Fibroblast of lung (primary cell): ENCODE data around the gene DICER1. TPM values are rescaled to one million over a fixed set of nuclear protein-coding genes. Genes with fewer than 3 reads are reported as not detected.

Experiments used
- DNase-seq, 2 donors: peaks; one replicate each; pipeline versions ENCODE4 v3.0.0 to v3.0.0-alpha.2; 2010; ENCODE audit warnings: low read depth in 2 of 2
- H2AFZ ChIP-seq: 2 replicates; pipeline ENCODE4 v1.5.1; 2012; ENCODE audit warnings: low read length, control low read depth, inconsistent platforms
- H3K27ac ChIP-seq: 2 replicates; pipeline ENCODE4 v1.5.1; 2011; ENCODE audit warnings: low read length, control low read depth; ENCODE audit not compliant: insufficient read depth
- H3K27me3 ChIP-seq: 2 replicates; pipeline ENCODE4 v1.5.1; 2011; ENCODE audit warnings: mild to moderate bottlenecking, low read length; ENCODE audit not compliant: control insufficient read depth, insufficient read depth
- H3K36me3 ChIP-seq: 2 replicates; pipeline ENCODE4 v1.5.1; 2011; ENCODE audit warnings: low read length; ENCODE audit not compliant: control insufficient read depth, insufficient read depth
- H3K4me1 ChIP-seq: 2 replicates; pipeline ENCODE4 v1.5.1; 2011; ENCODE audit warnings: low read length; ENCODE audit not compliant: control insufficient read depth, insufficient read depth; ENCODE audit errors: extremely low read depth
- H3K4me2 ChIP-seq: 2 replicates; pipeline ENCODE4 v1.5.1; 2011; ENCODE audit warnings: low read length, control low read depth; ENCODE audit not compliant: insufficient read depth; ENCODE audit errors: extremely low read depth
- H3K4me3 ChIP-seq, 4 experiments: fragments of 200-600 bp in 1 of 4; sonication (generic) in 1 of 4; replicated peaks in 1 of 4; 2 replicates each; pipeline ENCODE4 v1.5.1; 2011 to 2016; ENCODE audit warnings: low read length in 4 of 4, low read depth in 3 of 4, mild to moderate bottlenecking in 3 of 4, control low read depth in 2 of 4, inconsistent platforms in 1 of 4, mixed read lengths in 1 of 4; ENCODE audit not compliant: insufficient read depth in 1 of 4; ENCODE audit errors: control extremely low read depth in 1 of 4
- H3K79me2 ChIP-seq: 2 replicates; pipeline ENCODE4 v1.5.1; 2012; ENCODE audit warnings: mild to moderate bottlenecking, low read length, inconsistent platforms; ENCODE audit not compliant: control insufficient read depth, insufficient read depth
- H3K9ac ChIP-seq: 2 replicates; pipeline ENCODE4 v1.5.1; 2011; ENCODE audit warnings: mild to moderate bottlenecking, low read length, control low read depth; ENCODE audit not compliant: insufficient read depth
- H3K9me3 ChIP-seq: 2 replicates; pipeline ENCODE4 v1.5.1; 2012; ENCODE audit warnings: low read depth, low read length; ENCODE audit not compliant: control insufficient read depth, insufficient read depth
- H4K20me1 ChIP-seq: 2 replicates; pipeline ENCODE4 v1.5.1; 2011; ENCODE audit warnings: low read length; ENCODE audit not compliant: control insufficient read depth, insufficient read depth; ENCODE audit errors: extremely low read depth
- CTCF ChIP-seq, 2 donors: IDR thresholded peaks in 1 of 2; conservative IDR thresholded peaks in 1 of 2; 1 replicate in 1 of 2; 2 replicates in 1 of 2; pipeline ENCODE4 v1.5.1; 2011 to 2012; ENCODE audit warnings: low read length in 2 of 2, control low read depth in 1 of 2, inconsistent platforms in 1 of 2, low read depth in 1 of 2, mild to moderate bottlenecking in 1 of 2
- EZH2 ChIP-seq: IDR thresholded peaks from 2 replicates; pipeline ENCODE4 v1.5.1; 2012; ENCODE audit warnings: low read length, control low read depth, mild to moderate bottlenecking; ENCODE audit errors: missing control alignments
- polyA minus RNA-seq: library from RNA; depleted of rRNA, polyadenylated mRNA; stranded (reverse); fragments of >200 nt; gene quantifications from 2 replicates; pipeline ENCODE4 v1.2.3, GENCODE V29; 2011; ENCODE audit warnings: low replicate concordance
- polyA plus RNA-seq, 2 donors: library from polyadenylated mRNA; depleted of rRNA in 1 of 2; stranded (reverse) in 1 of 2; unstranded in 1 of 2; fragments of >200 nt; gene quantifications; 2 replicates each; pipeline ENCODE4 v1.2.1, GENCODE V29; 2011 to 2012; ENCODE audit warnings: missing spikeins in 1 of 2
- total RNA-seq: library from RNA; depleted of rRNA; stranded (reverse); fragments of >200 nt; gene quantifications from 2 replicates; pipeline ENCODE4 v1.2.1, GENCODE V29; 2014

DICER1 gene, protein sequence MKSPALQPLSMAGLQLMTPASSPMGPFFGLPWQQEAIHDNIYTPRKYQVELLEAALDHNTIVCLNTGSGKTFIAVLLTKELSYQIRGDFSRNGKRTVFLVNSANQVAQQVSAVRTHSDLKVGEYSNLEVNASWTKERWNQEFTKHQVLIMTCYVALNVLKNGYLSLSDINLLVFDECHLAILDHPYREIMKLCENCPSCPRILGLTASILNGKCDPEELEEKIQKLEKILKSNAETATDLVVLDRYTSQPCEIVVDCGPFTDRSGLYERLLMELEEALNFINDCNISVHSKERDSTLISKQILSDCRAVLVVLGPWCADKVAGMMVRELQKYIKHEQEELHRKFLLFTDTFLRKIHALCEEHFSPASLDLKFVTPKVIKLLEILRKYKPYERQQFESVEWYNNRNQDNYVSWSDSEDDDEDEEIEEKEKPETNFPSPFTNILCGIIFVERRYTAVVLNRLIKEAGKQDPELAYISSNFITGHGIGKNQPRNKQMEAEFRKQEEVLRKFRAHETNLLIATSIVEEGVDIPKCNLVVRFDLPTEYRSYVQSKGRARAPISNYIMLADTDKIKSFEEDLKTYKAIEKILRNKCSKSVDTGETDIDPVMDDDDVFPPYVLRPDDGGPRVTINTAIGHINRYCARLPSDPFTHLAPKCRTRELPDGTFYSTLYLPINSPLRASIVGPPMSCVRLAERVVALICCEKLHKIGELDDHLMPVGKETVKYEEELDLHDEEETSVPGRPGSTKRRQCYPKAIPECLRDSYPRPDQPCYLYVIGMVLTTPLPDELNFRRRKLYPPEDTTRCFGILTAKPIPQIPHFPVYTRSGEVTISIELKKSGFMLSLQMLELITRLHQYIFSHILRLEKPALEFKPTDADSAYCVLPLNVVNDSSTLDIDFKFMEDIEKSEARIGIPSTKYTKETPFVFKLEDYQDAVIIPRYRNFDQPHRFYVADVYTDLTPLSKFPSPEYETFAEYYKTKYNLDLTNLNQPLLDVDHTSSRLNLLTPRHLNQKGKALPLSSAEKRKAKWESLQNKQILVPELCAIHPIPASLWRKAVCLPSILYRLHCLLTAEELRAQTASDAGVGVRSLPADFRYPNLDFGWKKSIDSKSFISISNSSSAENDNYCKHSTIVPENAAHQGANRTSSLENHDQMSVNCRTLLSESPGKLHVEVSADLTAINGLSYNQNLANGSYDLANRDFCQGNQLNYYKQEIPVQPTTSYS (N-terminal part only)
- total RNA-seq (28.7 and 35.2 TPM in 2 replicates), polyA plus RNA-seq (14.8 and 20.3 TPM in 2 replicates), polyA minus RNA-seq (8.2 and 36.5 TPM in 2 replicates)
- polyA plus RNA-seq (2012) = 6.5 and 9.4 TPM in 2 replicates

DNA sequence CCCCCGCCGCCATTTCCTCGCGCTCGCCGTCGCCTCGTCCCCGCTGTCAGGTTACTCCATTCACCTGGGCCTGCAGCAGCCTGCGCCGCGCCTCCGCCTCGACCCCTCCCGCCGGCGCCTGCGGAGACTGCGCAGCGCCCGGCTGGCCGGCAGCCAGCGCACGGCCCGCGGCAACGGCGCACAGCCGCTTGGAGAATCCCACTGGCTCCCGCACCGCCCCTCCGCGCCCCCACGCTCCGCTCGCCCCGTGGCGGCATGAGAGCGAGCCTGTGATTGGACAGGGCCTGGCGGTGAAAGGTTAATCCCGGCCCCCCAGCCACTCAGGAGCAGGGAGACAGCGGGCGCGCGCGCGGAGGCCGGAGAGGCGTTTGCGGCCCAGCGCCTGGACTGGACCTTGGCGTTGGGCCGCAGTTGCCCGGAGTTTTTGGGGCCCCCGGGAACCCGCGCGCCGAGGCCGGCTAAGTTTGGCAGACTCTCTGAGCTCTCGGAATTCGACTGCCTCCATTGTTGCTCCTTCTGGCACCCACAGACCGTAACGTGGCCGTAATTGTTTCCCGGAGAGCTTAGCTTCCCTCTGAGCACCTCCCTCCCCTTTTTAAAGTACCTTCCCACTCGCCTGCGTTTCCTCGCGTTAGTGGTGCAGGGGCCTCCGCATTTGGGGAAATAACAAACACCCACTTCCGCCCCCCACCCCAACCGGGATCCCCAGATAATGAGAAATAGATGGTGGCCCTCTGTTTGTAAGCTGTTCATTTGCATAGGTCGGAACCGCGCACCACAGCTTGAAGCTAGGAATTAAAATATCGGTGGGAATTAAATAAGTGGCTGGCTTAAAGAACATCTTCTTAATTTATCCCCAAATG, at the start of gene DICER1:
Gene DICER1 (minus strand): TSS at position 203 of the 863 bp plus-strand sequence. CDS start 24,071 bp downstream, outside the sequence.
- Histone ChIP-seq H3K4me2 (peak within 1 kb of the TSS; percentile 89), H3K9ac (peak within 1 kb of the TSS; percentile 88), H2AFZ (peak within 1 kb of the TSS; percentile 96), H3K36me3 (no peaks in the 10 kb centered on the region), H3K4me1 (no peaks in the 10 kb centered on the region), H3K27me3 (no peaks in the 10 kb centered on the region), H3K79me2 (peaks cover 43% of the 10 kb centered on the region), H4K20me1 (no peaks in the 10 kb centered on the region), H3K4me3 (peak within 1 kb of the TSS; percentile 69 to 88 (median 78)), H3K27ac (peak within 1 kb of the TSS; percentile 92), H3K9me3 (no peaks in the 10 kb centered on the region)
- DNase-seq = peak; percentile 89 to 93
- TF ChIP-seq EZH2 (no peak), CTCF (conservative IDR thresholded peaks at IDR 0.05 in 1 of 2, IDR thresholded peaks at IDR 0.05 in 1 of 2; ENCODE audit: low read depth in 1 of 2, low read length in 2 of 2) (no peak)

DNA sequence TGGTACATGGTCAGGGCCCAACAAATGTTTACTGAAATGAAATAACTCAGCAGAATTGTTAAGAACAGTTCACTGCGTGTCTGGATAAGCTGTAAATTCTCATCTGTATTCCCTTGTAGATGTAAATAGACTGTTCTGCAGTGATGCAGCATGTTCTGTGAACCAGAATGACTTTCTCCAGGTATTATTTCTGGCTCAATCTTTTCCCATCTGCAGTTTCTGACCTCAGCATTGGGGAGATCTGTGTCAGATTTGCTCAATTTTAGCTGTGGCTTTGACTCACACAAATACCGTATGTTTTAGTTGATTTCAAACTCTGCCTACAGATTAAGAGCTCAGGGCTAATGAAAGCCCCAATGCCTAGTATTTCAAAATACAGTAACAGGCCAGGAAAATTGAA, 49.2 kb upstream of the DICER1 start:
- Histone ChIP-seq H2AFZ (no peak overlapping the region), H4K20me1 (no peaks in the 10 kb centered on the region), H3K27me3 (no peaks in the 10 kb centered on the region), H3K4me1 (no peaks in the 10 kb centered on the region), H3K79me2 (no peaks in the 10 kb centered on the region), H3K4me2 (no peak overlapping the region), H3K9me3 (no peaks in the 10 kb centered on the region), H3K27ac (no peak overlapping the region), H3K9ac (no peak overlapping the region), H3K36me3 (no peaks in the 10 kb centered on the region), H3K4me3 (no peak overlapping the region)
- no peak for TF ChIP-seq CTCF (conservative IDR thresholded peaks at IDR 0.05 in 1 of 2, IDR thresholded peaks at IDR 0.05 in 1 of 2; ENCODE audit: low read depth in 1 of 2, low read length in 2 of 2)
- no peak for TF ChIP-seq EZH2
- peak in 1 of 2 donors; percentile 34 for DNase-seq
